ENCODE data around the gene ZNF653. TPM values are rescaled to one million over a fixed set of nuclear protein-coding genes. Genes with fewer than 3 reads are reported as not detected.

ZNF653 gene
- total and polyA plus RNA-seq, 9 of the 15 experiments (the other 6 are each of a cell fraction or from before 2014, with no cell fraction given), result 1.6 to 8.0 (median 4.2) TPM; not detected in 2

DNA sequence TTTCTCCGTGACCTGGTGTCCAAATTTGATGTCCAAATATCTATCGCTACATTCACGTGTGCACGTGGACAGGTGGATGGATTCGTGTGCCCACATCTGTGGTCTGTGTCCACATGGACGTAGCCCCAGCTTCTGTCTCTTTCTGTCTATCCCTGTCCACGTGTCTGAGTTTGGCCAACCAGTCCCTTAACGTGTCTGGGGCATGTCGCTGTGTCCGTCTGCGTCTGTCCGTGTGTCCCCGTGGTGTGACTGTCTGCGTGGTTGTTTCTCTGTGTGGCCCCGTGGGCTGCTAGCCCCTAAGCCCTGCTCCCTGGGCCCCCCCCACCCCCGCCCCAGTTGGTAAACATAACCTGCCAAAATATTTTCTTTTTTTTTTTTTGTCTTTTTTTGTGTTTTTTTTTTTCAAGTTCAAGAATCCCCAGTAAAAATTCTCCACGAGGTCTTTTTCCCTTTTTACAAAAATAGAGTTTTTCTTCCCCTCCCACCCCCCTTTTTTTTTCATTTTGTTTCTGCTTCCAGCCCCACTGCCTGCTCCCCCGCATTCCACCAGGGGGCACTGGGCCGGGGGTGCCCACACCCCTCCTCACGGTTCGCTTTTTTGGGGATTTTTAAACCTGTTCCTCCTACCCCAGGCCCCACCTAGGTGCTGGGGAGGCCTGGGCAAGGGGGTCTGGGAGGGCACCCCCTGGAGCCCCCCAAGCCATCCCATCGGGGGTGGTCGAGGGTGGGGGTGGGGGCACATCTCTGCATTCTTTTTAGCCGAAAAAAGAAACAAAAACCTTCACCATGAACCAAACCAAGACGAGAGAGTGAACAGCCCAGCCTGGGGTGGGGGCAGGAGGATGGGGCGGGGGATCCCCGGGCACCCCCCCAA lies 51.9 kb downstream of the ZNF653 start (continued):
- TF ChIP-seq SIX5 (IDR thresholded peaks at IDR 0.05; ENCODE audit: borderline replicate concordance in 1 of 2, insufficient read depth in 1 of 2, low read depth in 1 of 2, low read length in 2 of 2) (no peak), ZKSCAN3 (CRISPR knock-in tag; IDR thresholded peaks at IDR 0.05) (no peak), ZFX (CRISPR knock-in tag; IDR thresholded peaks at IDR 0.05) (no peak), DIDO1 (tag; IDR thresholded peaks at IDR 0.05; ENCODE audit: low read depth) (no peak), NCOA6 (IDR thresholded peaks at IDR 0.05) (no peak)
- TF ChIP-seq, protein P1, sequence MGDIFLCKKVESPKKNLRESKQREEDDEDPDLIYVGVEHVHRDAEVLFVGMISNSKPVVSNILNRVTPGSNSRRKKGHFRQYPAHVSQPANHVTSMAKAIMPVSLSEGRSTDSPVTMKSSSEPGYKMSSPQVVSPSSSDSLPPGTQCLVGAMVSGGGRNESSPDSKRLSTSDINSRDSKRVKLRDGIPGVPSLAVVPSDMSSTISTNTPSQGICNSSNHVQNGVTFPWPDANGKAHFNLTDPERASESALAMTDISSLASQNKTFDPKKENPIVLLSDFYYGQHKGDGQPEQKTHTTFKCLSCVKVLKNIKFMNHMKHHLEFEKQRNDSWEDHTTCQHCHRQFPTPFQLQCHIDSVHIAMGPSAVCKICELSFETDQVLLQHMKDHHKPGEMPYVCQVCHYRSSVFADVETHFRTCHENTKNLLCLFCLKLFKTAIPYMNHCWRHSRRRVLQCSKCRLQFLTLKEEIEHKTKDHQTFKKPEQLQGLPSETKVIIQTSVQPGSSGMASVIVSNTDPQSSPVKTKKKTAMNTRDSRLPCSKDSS (IDR thresholded peaks at IDR 0.05; ENCODE audit: low read depth, partially characterized antibody), result no peak
- TF ChIP-seq, protein P2, sequence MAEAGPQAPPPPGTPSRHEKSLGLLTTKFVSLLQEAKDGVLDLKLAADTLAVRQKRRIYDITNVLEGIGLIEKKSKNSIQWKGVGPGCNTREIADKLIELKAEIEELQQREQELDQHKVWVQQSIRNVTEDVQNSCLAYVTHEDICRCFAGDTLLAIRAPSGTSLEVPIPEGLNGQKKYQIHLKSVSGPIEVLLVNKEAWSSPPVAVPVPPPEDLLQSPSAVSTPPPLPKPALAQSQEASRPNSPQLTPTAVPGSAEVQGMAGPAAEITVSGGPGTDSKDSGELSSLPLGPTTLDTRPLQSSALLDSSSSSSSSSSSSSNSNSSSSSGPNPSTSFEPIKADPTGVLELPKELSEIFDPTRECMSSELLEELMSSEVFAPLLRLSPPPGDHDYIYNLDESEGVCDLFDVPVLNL (CRISPR knock-in tag; IDR thresholded peaks at IDR 0.05; ENCODE audit: low read depth), result no peak
- TF ChIP-seq, protein P3, sequence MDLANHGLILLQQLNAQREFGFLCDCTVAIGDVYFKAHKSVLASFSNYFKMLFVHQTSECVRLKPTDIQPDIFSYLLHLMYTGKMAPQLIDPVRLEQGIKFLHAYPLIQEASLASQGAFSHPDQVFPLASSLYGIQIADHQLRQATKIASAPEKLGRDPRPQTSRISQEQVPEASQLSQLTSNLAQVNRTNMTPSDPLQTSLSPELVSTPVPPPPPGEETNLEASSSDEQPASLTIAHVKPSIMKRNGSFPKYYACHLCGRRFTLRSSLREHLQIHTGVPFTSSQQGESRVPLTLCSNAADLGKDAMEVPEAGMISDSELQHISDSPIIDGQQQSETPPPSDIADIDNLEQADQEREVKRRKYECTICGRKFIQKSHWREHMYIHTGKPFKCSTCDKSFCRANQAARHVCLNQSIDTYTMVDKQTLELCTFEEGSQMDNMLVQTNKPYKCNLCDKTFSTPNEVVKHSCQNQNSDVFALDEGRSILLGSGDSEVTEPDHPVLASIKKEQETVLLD (IDR thresholded peaks at IDR 0.05), result no peak
- TF ChIP-seq, protein P4, sequence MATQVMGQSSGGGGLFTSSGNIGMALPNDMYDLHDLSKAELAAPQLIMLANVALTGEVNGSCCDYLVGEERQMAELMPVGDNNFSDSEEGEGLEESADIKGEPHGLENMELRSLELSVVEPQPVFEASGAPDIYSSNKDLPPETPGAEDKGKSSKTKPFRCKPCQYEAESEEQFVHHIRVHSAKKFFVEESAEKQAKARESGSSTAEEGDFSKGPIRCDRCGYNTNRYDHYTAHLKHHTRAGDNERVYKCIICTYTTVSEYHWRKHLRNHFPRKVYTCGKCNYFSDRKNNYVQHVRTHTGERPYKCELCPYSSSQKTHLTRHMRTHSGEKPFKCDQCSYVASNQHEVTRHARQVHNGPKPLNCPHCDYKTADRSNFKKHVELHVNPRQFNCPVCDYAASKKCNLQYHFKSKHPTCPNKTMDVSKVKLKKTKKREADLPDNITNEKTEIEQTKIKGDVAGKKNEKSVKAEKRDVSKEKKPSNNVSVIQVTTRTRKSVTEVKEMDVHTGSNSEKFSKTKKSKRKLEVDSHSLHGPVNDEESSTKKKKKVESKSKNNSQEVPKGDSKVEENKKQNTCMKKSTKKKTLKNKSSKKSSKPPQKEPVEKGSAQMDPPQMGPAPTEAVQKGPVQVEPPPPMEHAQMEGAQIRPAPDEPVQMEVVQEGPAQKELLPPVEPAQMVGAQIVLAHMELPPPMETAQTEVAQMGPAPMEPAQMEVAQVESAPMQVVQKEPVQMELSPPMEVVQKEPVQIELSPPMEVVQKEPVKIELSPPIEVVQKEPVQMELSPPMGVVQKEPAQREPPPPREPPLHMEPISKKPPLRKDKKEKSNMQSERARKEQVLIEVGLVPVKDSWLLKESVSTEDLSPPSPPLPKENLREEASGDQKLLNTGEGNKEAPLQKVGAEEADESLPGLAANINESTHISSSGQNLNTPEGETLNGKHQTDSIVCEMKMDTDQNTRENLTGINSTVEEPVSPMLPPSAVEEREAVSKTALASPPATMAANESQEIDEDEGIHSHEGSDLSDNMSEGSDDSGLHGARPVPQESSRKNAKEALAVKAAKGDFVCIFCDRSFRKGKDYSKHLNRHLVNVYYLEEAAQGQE (IDR thresholded peaks at IDR 0.05; ENCODE audit: borderline replicate concordance), result peak; percentile 13; the same call in 1 of the 2 replicates
- TF ChIP-seq, protein P4 (CRISPR knock-in tag; IDR thresholded peaks at IDR 0.05; ENCODE audit: low read depth), result no peak

Data from K562 (cell line).